GM23338 (cell line): ENCODE data around the gene NDUFA11. TPM values are rescaled to one million over a fixed set of nuclear protein-coding genes. Genes with fewer than 3 reads are reported as not detected.

ENCODE experiments used
- ATAC-seq: fragments of 200-7000 bp; cut with Tn5 transposase; 3 replicates; pipeline ENCODE4 v1.9.1; 2020
- DNase-seq: peaks from one replicate; pipeline ENCODE4 v3.0.0-alpha.2; 2015; ENCODE audit warnings: low spot score
- H2AFZ ChIP-seq: fragments of 200-600 bp; sonication (generic); 2 replicates; pipeline ENCODE4 v1.8.0; 2016; ENCODE audit warnings: antibody characterized with exemption, mild to moderate bottlenecking, moderate library complexity
- H3F3A ChIP-seq: fragments of 200-600 bp; sonication (generic); replicated peaks from 2 replicates; pipeline ENCODE4 v1.8.0; 2017; ENCODE audit warnings: antibody characterized with exemption, mixed run types, low read depth
- H3K27ac ChIP-seq: fragments of 200-600 bp; sonication (generic); 2 replicates; pipeline ENCODE4 v1.6.1; 2016; ENCODE audit warnings: low read depth
- H3K27me3 ChIP-seq: fragments of 200-600 bp; sonication (generic); 2 replicates; pipeline ENCODE4 v1.8.0; 2016; ENCODE audit warnings: mild to moderate bottlenecking, mixed run types, moderate library complexity; ENCODE audit not compliant: insufficient read depth
- H3K36me3 ChIP-seq: fragments of 200-600 bp; sonication (generic); 2 replicates; pipeline ENCODE4 v1.8.0; 2016; ENCODE audit warnings: mild to moderate bottlenecking; ENCODE audit not compliant: insufficient read depth
- H3K4me1 ChIP-seq: fragments of 200-600 bp; sonication (generic); 2 replicates; pipeline ENCODE4 v1.8.0; 2016; ENCODE audit warnings: mild to moderate bottlenecking, moderate library complexity; ENCODE audit not compliant: insufficient read depth
- H3K4me2 ChIP-seq: fragments of 200-600 bp; sonication (generic); 2 replicates; pipeline ENCODE4 v1.7.1; 2017; ENCODE audit warnings: mixed run types
- H3K4me3 ChIP-seq: fragments of 200-600 bp; sonication (generic); 2 replicates; pipeline ENCODE4 v1.6.1; 2016; ENCODE audit warnings: mixed run types
- H3K79me2 ChIP-seq: fragments of 200-600 bp; sonication (generic); replicated peaks from 2 replicates; pipeline ENCODE4 v1.8.0; 2017; ENCODE audit warnings: mild to moderate bottlenecking; ENCODE audit not compliant: insufficient read depth
- H3K9me2 ChIP-seq: fragments of 200-600 bp; sonication (generic); 2 replicates; pipeline ENCODE4 v1.8.0; 2017; ENCODE audit not compliant: insufficient read depth
- H4K20me1 ChIP-seq: fragments of 200-600 bp; sonication (generic); replicated peaks from 2 replicates; pipeline ENCODE4 v1.8.0; 2017; ENCODE audit warnings: mild to moderate bottlenecking; ENCODE audit not compliant: insufficient read depth
- H3K27ac Mint-ChIP-seq: 2 replicates; pipeline ENCODE4 v1.8.0; 2020; ENCODE audit warnings: inconsistent platforms, mild to moderate bottlenecking, moderate library complexity, mixed read lengths
- H3K27me3 Mint-ChIP-seq: 3 replicates; pipeline ENCODE4 v1.8.0; 2022; ENCODE audit warnings: low read depth, mild to moderate bottlenecking, moderate library complexity, mixed read lengths, inconsistent platforms; ENCODE audit not compliant: insufficient read depth, poor library complexity
- H3K36me3 Mint-ChIP-seq: 3 replicates; pipeline ENCODE4 v1.8.0; 2021; ENCODE audit warnings: low read depth, mild to moderate bottlenecking, inconsistent platforms, moderate library complexity, mixed read lengths
- H3K4me1 Mint-ChIP-seq: 3 replicates; pipeline ENCODE4 v1.8.0; 2020; ENCODE audit warnings: mild to moderate bottlenecking, inconsistent platforms, mixed read lengths
- H3K4me3 Mint-ChIP-seq: 3 replicates; pipeline ENCODE4 v1.8.0; 2021; ENCODE audit warnings: moderate library complexity, mild to moderate bottlenecking, inconsistent platforms, mixed read lengths
- H3K9me3 Mint-ChIP-seq: 3 replicates; pipeline ENCODE4 v1.8.0; 2020; ENCODE audit warnings: moderate library complexity, mild to moderate bottlenecking, inconsistent platforms, mixed read lengths
- CREB1 ChIP-seq: fragments of 250-450 bp; sonication (Bioruptor Pico); IDR thresholded peaks from 2 replicates; pipeline ENCODE4 v1.5.0; 2020; ENCODE audit warnings: low read depth, mild to moderate bottlenecking, moderate library complexity
- CTCF ChIP-seq, 2 experiments: fragments of 200-600 bp in 1 of 2; sonication (generic) in 1 of 2; conservative IDR thresholded peaks; 2 replicates each; pipeline versions ENCODE4 v1.5.1 to v1.6.1; 2016 to 2017; ENCODE audit warnings: antibody characterized with exemption in 2 of 2, low read depth in 2 of 2, mild to moderate bottlenecking in 2 of 2, moderate library complexity in 1 of 2
- ETS1 ChIP-seq: IDR thresholded peaks from 2 replicates; pipeline ENCODE4 v1.6.1; 2016; ENCODE audit warnings: antibody characterized with exemption
- EZH2 ChIP-seq: fragments of 200-600 bp; sonication (generic); IDR thresholded peaks from one replicate; pipeline ENCODE4 v1.8.0; 2017; ENCODE audit warnings: antibody characterized with exemption, mild to moderate bottlenecking, low read depth; ENCODE audit not compliant: unreplicated experiment
- NANOG ChIP-seq: IDR thresholded peaks from 2 replicates; pipeline ENCODE4 v1.6.1; 2016; ENCODE audit warnings: antibody characterized with exemption, borderline replicate concordance
- POLR2AphosphoS5 ChIP-seq: IDR thresholded peaks from 2 replicates; pipeline ENCODE4 v1.6.1; 2016; ENCODE audit warnings: antibody characterized with exemption, low read depth
- STAT1 ChIP-seq: IDR thresholded peaks from one replicate; pipeline ENCODE4 v1.6.1; 2016; ENCODE audit warnings: antibody characterized with exemption; ENCODE audit not compliant: unreplicated experiment
- ZNF114 ChIP-seq: fragments of 250-450 bp; sonication (Bioruptor Pico); IDR thresholded peaks from 2 replicates; pipeline ENCODE4 v1.5.0; 2020; ENCODE audit warnings: mild to moderate bottlenecking, moderate library complexity
- ZNF331 ChIP-seq: fragments of 250-450 bp; sonication (Bioruptor Pico); IDR thresholded peaks from 2 replicates; pipeline ENCODE4 v1.5.0; 2020; ENCODE audit warnings: low read depth, mild to moderate bottlenecking, moderate library complexity
- polyA plus RNA-seq: library from polyadenylated mRNA; unstranded; fragments of >200 nt; fragmentation: Nextera tagmentation; extraction: Ambion mirVana; gene quantifications from 2 replicates; pipeline ENCODE4 v1.2.1, GENCODE V29; 2016
- total RNA-seq: library from RNA; depleted of rRNA; stranded (reverse); fragments of >200 nt; shearing (Covaris generic); gene quantifications from 2 replicates; pipeline ENCODE4 v1.2.3, GENCODE V29; 2014

NDUFA11 gene
- total and polyA plus RNA-seq, 2 experiments from 2014 or later: 171 to 523 TPM

- TF ChIP-seq POLR2AphosphoS5 (no peak), EZH2 (no peak), NANOG (no peak)
- peaks cover 4% of the 10 kb centered on the region for H3K27me3 Mint-ChIP-seq
- H4K20me1 ChIP-seq: no peaks in the 10 kb centered on the region; the same call in 1 of the 2 replicates
- ATAC-seq (no peak), DNase-seq (no peak)
- H3K9me2 ChIP-seq: no peaks in the 10 kb centered on the region
- peaks cover 4% of the 10 kb centered on the region; the same call in 1 of the 2 replicates for H3K36me3 ChIP-seq
- no peaks in the 10 kb centered on the region for H3K4me1 ChIP-seq
- no peaks in the 10 kb centered on the region for H3K79me2 ChIP-seq
- no peaks in the 10 kb centered on the region for H3K9me3 Mint-ChIP-seq
- no peaks in the 10 kb centered on the region for H3F3A ChIP-seq
- no peaks in the 10 kb centered on the region for H3K4me1 Mint-ChIP-seq
- H2AFZ ChIP-seq: no peak overlapping the region
- no peak overlapping the region for H3K4me2 ChIP-seq
- no peaks in the 10 kb centered on the region for H3K27me3 ChIP-seq
- H3K4me3 ChIP-seq: no peak overlapping the region
- no peak overlapping the region for H3K4me3 Mint-ChIP-seq
- H3K27ac Mint-ChIP-seq: no peak overlapping the region
- H3K36me3 Mint-ChIP-seq: peaks cover 41% of the 10 kb centered on the region
- H3K27ac ChIP-seq: no peak overlapping the region
These were observed 15.0 kb upstream of the NDUFA11 start for GRCh38 chr19:5918463-5919079.

- TF ChIP-seq ETS1 (no peak), ZNF331 (CRISPR knock-in tag) (no peak), STAT1 (no peak), ZNF114 (no peak), EZH2 (no peak), POLR2AphosphoS5 (no peak), CREB1 (CRISPR knock-in tag) (no peak), NANOG (no peak), CTCF (conservative IDR thresholded peaks at IDR 0.05; ENCODE audit: low read depth in 2 of 2) (no peak)
- no peak overlapping the region for H3K4me3 ChIP-seq
These were observed 14.0 kb upstream of the NDUFA11 start for GRCh38 chr19:5917431-5918107.

More at GRCh38 chr19:5917431-5918107, 14.0 kb upstream of the NDUFA11 start:
- Mint-ChIP-seq H3K4me3 (no peak overlapping the region), H3K4me1 (no peaks in the 10 kb centered on the region), H3K9me3 (no peaks in the 10 kb centered on the region), H3K27ac (no peak overlapping the region), H3K36me3 (peaks cover 33% of the 10 kb centered on the region), H3K27me3 (peaks cover 4% of the 10 kb centered on the region)
- peaks cover 4% of the 10 kb centered on the region; the same call in 1 of the 2 replicates for H3K36me3 ChIP-seq
- no peak for ATAC-seq
- no peak overlapping the region for H2AFZ ChIP-seq
- DNase-seq: no peak
- H3K27ac ChIP-seq: no peak overlapping the region
- no peaks in the 10 kb centered on the region; the same call in 1 of the 2 replicates for H4K20me1 ChIP-seq
- no peaks in the 10 kb centered on the region for H3K4me1 ChIP-seq
- H3K79me2 ChIP-seq: no peaks in the 10 kb centered on the region
- no peak overlapping the region for H3K4me2 ChIP-seq
- H3K9me2 ChIP-seq: no peaks in the 10 kb centered on the region
- no peaks in the 10 kb centered on the region for H3K27me3 ChIP-seq
- H3F3A ChIP-seq: no peaks in the 10 kb centered on the region
